ENCODE results near the gene SOX3.

Gene SOX3

GRCh38 chrX:140492066-140492994 lies 12.5 kb downstream of the SOX3 start:
- DNase-seq: no peak

- DNase-seq: no peak
Observed at GRCh38 chrX:140480765-140481164, 24.1 kb downstream of the SOX3 start.

- no peak for DNase-seq
Observed at GRCh38 chrX:140477987-140478386, 26.9 kb downstream of the SOX3 start.

GRCh38 chrX:140475025-140475424 lies 29.8 kb downstream of the SOX3 start:
- DNase-seq: no peak

- no peak for DNase-seq
Observed at GRCh38 chrX:140467211-140467610, 37.7 kb downstream of the SOX3 start.

All from NCI-H2029 treated with DMSO at 0.1 percent for 48 hours (cell line).